Thymus (tissue), 11 donors: ENCODE results near the gene CGNL1. TPM values are rescaled to one million over a fixed set of nuclear protein-coding genes. Genes with fewer than 3 reads are reported as not detected.

Experiments
- DNase-seq, 9 donors: peaks; one replicate each; pipeline ENCODE4 v3.0.0-alpha.2; 2013; ENCODE audit warnings: low spot score in 9 of 9, low read depth in 6 of 9, missing footprints in 1 of 9
- H3K27ac ChIP-seq, 2 donors: one replicate each; pipeline ENCODE4 v1.5.1; 2013; ENCODE audit warnings: control low read depth in 1 of 2, low read depth in 1 of 2, low read length in 1 of 2, mild to moderate bottlenecking in 1 of 2, moderate library complexity in 1 of 2
- H3K27me3 ChIP-seq, 2 donors: one replicate each; pipeline ENCODE4 v1.5.1; 2013; ENCODE audit warnings: low read length in 1 of 2; ENCODE audit not compliant: control insufficient read depth in 2 of 2, insufficient read depth in 1 of 2
- H3K36me3 ChIP-seq, 2 donors: one replicate each; pipeline ENCODE4 v1.5.1; 2013; ENCODE audit warnings: low read length in 1 of 2, mild to moderate bottlenecking in 1 of 2, moderate library complexity in 1 of 2; ENCODE audit not compliant: control insufficient read depth in 2 of 2, insufficient read depth in 2 of 2
- H3K4me1 ChIP-seq, 2 donors: one replicate each; pipeline ENCODE4 v1.5.1; 2013; ENCODE audit warnings: low read length in 2 of 2; ENCODE audit not compliant: control insufficient read depth in 2 of 2, insufficient read depth in 2 of 2
- H3K4me3 ChIP-seq, 2 donors: one replicate each; pipeline ENCODE4 v1.5.1; 2013; ENCODE audit warnings: low read length in 2 of 2, control low read depth in 1 of 2, mild to moderate bottlenecking in 1 of 2
- H3K9me3 ChIP-seq, 2 donors: one replicate each; pipeline ENCODE4 v1.5.1; 2013; ENCODE audit warnings: low read length in 1 of 2, mild to moderate bottlenecking in 1 of 2; ENCODE audit not compliant: control insufficient read depth in 2 of 2, insufficient read depth in 1 of 2
- WGBS: extraction: QIAGEN DNeasy Blood & Tissue Kit; methylation state at CpG from one replicate; pipeline ENCODE4 v1.1.7; 2013; 5-methylcytosine and 5-hydroxymethylcytosine counted together
- polyA plus RNA-seq: library from polyadenylated mRNA; stranded (reverse); fragments of 200-250 nt; gene quantifications from one replicate; pipeline ENCODE4 v1.2.3, GENCODE V29; 2013
- total RNA-seq: library from RNA; stranded (reverse); fragments of 120-200 nt; gene quantifications from one replicate; pipeline ENCODE4 v1.2.4, GENCODE V29; 2013
- donor health status: healthy.

CGNL1 gene
- total and polyA plus RNA-seq, 2 donors = 5.7 to 5.9 TPM

GRCh38 chr15:57485869-57486268, 109.6 kb downstream of the CGNL1 start:
- WGBS = 45% methylated on average over 2 of the region's 2 CpGs
- no peaks in the 10 kb centered on the region for H3K36me3 ChIP-seq
- DNase-seq = no peak
- no peak overlapping the region for H3K4me3 ChIP-seq
- no peaks in the 10 kb centered on the region for H3K4me1 ChIP-seq
- H3K27ac ChIP-seq = no peak overlapping the region
- H3K27me3 ChIP-seq = no peaks in the 10 kb centered on the region
- no peaks in the 10 kb centered on the region for H3K9me3 ChIP-seq

- H3K27ac ChIP-seq = no peak overlapping the region
- H3K27me3 ChIP-seq = no peaks in the 10 kb centered on the region
- no peaks in the 10 kb centered on the region for H3K9me3 ChIP-seq
- DNase-seq = no peak
- no peaks in the 10 kb centered on the region for H3K4me1 ChIP-seq
- no peak overlapping the region for H3K4me3 ChIP-seq
- H3K36me3 ChIP-seq = no peaks in the 10 kb centered on the region
These were observed 110.5 kb downstream of the CGNL1 start for GRCh38 chr15:57486833-57487232.

- H3K4me3 ChIP-seq = no peak overlapping the region
- H3K36me3 ChIP-seq = no peaks in the 10 kb centered on the region
- H3K27me3 ChIP-seq = no peaks in the 10 kb centered on the region
- no peaks in the 10 kb centered on the region for H3K9me3 ChIP-seq
- DNase-seq = no peak
- no peak overlapping the region for H3K27ac ChIP-seq
- no peaks in the 10 kb centered on the region for H3K4me1 ChIP-seq
These were observed 112.8 kb downstream of the CGNL1 start for GRCh38 chr15:57489122-57489521.

GRCh38 chr15:57493351-57493750, 117.0 kb downstream of the CGNL1 start:
- Histone ChIP-seq H3K27me3 (no peaks in the 10 kb centered on the region), H3K4me3 (no peak overlapping the region), H3K36me3 (no peaks in the 10 kb centered on the region), H3K27ac (no peak overlapping the region), H3K4me1 (no peaks in the 10 kb centered on the region), H3K9me3 (no peaks in the 10 kb centered on the region)
- 97% methylated on average over 4 of the region's 4 CpGs for WGBS
- DNase-seq = no peak

- DNase-seq = no peak
- Histone ChIP-seq H3K36me3 (no peaks in the 10 kb centered on the region), H3K4me3 (no peak overlapping the region), H3K27me3 (no peaks in the 10 kb centered on the region), H3K4me1 (no peaks in the 10 kb centered on the region), H3K9me3 (no peaks in the 10 kb centered on the region), H3K27ac (no peak overlapping the region)
- 94% methylated on average over 4 of the region's 4 CpGs for WGBS
These were observed 118.3 kb downstream of the CGNL1 start for GRCh38 chr15:57494581-57494980.

- Histone ChIP-seq H3K9me3 (no peaks in the 10 kb centered on the region), H3K27me3 (no peaks in the 10 kb centered on the region), H3K4me1 (no peaks in the 10 kb centered on the region), H3K27ac (no peak overlapping the region), H3K36me3 (no peaks in the 10 kb centered on the region), H3K4me3 (no peak overlapping the region)
- DNase-seq = peak in 2 of 9 donors; percentile 11 to 21
- 60% methylated on average over 2 of the region's 2 CpGs for WGBS
These were observed 118.7 kb downstream of the CGNL1 start for GRCh38 chr15:57495041-57495440.

GRCh38 chr15:57495554-57496165, 119.4 kb downstream of the CGNL1 start:
- Histone ChIP-seq H3K27ac (no peak overlapping the region), H3K4me3 (no peak overlapping the region), H3K4me1 (no peaks in the 10 kb centered on the region), H3K9me3 (no peaks in the 10 kb centered on the region), H3K27me3 (no peaks in the 10 kb centered on the region), H3K36me3 (no peaks in the 10 kb centered on the region)
- no peak for DNase-seq
- 98% methylated on average over 2 of the region's 2 CpGs for WGBS

- 93% methylated on average over 1 of the region's 1 CpG for WGBS
- Histone ChIP-seq H3K27me3 (no peaks in the 10 kb centered on the region), H3K4me1 (no peaks in the 10 kb centered on the region), H3K36me3 (no peaks in the 10 kb centered on the region), H3K27ac (no peak overlapping the region), H3K4me3 (no peak overlapping the region), H3K9me3 (no peaks in the 10 kb centered on the region)
- no peak for DNase-seq
These were observed 120.3 kb downstream of the CGNL1 start for GRCh38 chr15:57496594-57496945.

- Histone ChIP-seq H3K9me3 (no peaks in the 10 kb centered on the region), H3K27ac (no peak overlapping the region), H3K4me3 (no peak overlapping the region), H3K36me3 (no peaks in the 10 kb centered on the region), H3K4me1 (no peaks in the 10 kb centered on the region), H3K27me3 (no peaks in the 10 kb centered on the region)
- no peak for DNase-seq
- 90% methylated on average over 15 of the region's 15 CpGs for WGBS
These were observed 120.9 kb downstream of the CGNL1 start for GRCh38 chr15:57496946-57497869.
